HAP-1 (cell line): ENCODE data around the gene BPIFB3.
"Not testable (repeated sequence)": the region's sequence is repeated elsewhere in the genome, so short reads cannot be mapped to it uniquely, and the experiment has no call there.

Experiments used
- DNase-seq, 2 experiments: peaks; one replicate each; pipeline ENCODE4 v3.0.0-alpha.2; 2016 to 2020; ENCODE audit warnings: low spot score in 2 of 2
- H3K27me3 ChIP-seq: fragments of 250-450 bp; sonication (Bioruptor Pico); 2 replicates; pipeline ENCODE4 v1.5.1; 2020; ENCODE audit warnings: low read depth, mild to moderate bottlenecking, moderate library complexity
- H3K36me3 ChIP-seq: fragments of 250-450 bp; sonication (Bioruptor Pico); replicated peaks from 2 replicates; pipeline ENCODE4 v1.5.1; 2020; ENCODE audit warnings: mild to moderate bottlenecking
- H3K4me1 ChIP-seq: fragments of 250-450 bp; sonication (Bioruptor Pico); 2 replicates; pipeline ENCODE4 v1.5.1; 2020; ENCODE audit warnings: mild to moderate bottlenecking
- H3K4me3 ChIP-seq: fragments of 250-450 bp; sonication (Bioruptor Pico); 2 replicates; pipeline ENCODE4 v1.5.1; 2020; ENCODE audit warnings: mild to moderate bottlenecking, moderate library complexity
- H3K9me3 ChIP-seq: fragments of 250-450 bp; sonication (Bioruptor Pico); 2 replicates; pipeline ENCODE4 v1.5.1; 2020; ENCODE audit warnings: mild to moderate bottlenecking, moderate library complexity
- in situ Hi-C: fragments of 300-500 bp; cut with MboI; formaldehyde crosslinking; loops from 3 replicates; pipeline ENCODE4 v1.14.3; 2020; ENCODE audit warnings: low sequenced_read_pairs, inconsistent platforms, mixed read lengths

Gene BPIFB3

DNA sequence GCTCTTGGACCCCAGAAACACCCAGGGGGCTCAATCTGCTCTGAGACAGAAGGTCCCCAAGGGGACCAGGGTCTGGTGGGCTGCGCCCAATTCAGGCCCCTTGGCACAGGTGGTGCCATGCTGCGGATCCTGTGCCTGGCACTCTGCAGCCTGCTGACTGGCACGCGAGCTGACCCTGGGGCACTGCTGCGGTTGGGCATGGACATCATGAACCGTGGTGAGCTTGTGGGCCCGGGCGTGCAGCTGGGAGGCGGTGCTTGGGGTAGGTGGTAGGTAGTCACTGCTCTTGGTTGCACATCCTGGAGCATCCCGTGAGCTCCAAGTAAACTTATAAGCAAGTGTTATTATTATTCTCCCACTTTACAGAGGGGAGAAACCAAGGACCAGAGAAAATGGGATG, 22.2 kb upstream of the BPIFB3 start, which contains the start of gene BPIFB6:
Gene BPIFB6 (plus strand): TSS at position 118 of the 400 bp plus-strand sequence. CDS start 0 bp downstream, at position 118.
- Histone ChIP-seq H3K4me1 (no peaks in the 10 kb centered on the region), H3K4me3 (no peak within 1 kb of the TSS), H3K27me3 (no peaks in the 10 kb centered on the region), H3K9me3 (no peaks in the 10 kb centered on the region), H3K36me3 (no peaks in the 10 kb centered on the region)
- in situ Hi-C loops: no loop called here
- DNase-seq: no peak

DNA sequence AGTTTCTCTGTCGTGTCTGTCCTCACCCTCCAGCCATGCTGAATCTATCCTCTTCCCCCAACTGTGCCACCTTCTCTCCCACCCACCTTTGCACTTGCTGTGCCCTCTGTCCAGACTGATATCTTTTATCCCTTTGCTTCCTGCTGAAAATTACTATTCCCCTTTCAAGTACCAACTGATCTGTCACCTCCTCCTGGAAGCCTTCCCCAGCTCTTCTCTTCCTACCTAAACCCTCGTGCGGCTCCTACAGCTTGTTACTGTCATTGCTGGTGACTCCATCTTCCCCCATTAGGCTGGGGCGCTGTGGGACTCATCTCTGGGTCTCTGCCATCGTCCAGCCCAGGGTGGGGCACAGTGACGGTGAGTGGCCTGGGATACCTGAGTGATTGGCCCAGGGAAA, 21.1 kb upstream of the BPIFB3 start:
- H3K4me1 ChIP-seq: no peaks in the 10 kb centered on the region
- no peaks in the 10 kb centered on the region for H3K36me3 ChIP-seq
- H3K4me3 ChIP-seq: no peak overlapping the region
- no peaks in the 10 kb centered on the region for H3K9me3 ChIP-seq
- in situ Hi-C loops: no loop called here
- DNase-seq: no peak
- H3K27me3 ChIP-seq: no peaks in the 10 kb centered on the region

DNA sequence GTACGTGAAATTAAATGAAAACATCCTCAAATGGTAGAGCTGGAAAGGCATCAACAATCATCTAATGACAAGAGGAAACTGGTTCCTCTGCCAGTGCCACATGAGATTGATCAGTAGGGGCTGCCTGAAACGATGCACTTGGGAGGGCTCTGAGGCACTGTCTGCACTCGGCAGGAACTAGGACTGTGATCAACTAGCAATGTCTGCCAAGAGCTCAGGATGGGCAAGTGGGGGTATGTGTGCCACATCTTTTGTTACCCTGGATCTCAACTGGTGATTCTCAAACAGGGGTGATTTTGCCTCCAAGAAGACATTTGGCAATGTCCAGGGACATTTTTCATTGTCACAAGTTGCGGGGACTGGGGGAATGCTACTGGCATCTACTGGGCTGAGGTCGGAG, 20.3 kb upstream of the BPIFB3 start:
- no peaks in the 10 kb centered on the region for H3K9me3 ChIP-seq
- H3K4me1 ChIP-seq: no peaks in the 10 kb centered on the region
- H3K36me3 ChIP-seq: no peaks in the 10 kb centered on the region
- in situ Hi-C loops: no loop called here
- no peak for DNase-seq
- H3K27me3 ChIP-seq: no peaks in the 10 kb centered on the region
- no peak overlapping the region for H3K4me3 ChIP-seq

DNA sequence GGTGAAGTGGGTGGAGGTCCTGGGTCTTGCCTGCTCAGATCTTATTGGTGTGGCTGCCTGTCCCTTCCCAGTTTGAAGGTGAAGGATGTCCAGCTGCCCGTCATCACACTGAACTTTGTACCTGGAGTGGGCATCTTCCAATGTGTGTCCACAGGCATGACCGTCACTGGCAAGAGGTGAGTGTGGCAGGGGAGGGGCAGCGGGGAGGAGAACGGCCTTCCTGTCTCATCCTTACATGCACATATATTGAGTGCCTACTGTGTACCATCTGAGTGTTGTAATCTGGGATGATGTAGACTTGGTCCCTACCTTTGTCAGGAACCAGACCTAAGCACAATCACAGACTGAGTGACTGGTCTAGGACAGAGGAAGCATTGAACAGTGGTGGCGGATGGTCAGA, 19.6 kb upstream of the BPIFB3 start:
- Histone ChIP-seq H3K4me3 (no peak overlapping the region), H3K27me3 (no peaks in the 10 kb centered on the region), H3K4me1 (no peaks in the 10 kb centered on the region), H3K9me3 (no peaks in the 10 kb centered on the region), H3K36me3 (no peaks in the 10 kb centered on the region)
- no peak for DNase-seq
- in situ Hi-C loops: no loop called here

DNA sequence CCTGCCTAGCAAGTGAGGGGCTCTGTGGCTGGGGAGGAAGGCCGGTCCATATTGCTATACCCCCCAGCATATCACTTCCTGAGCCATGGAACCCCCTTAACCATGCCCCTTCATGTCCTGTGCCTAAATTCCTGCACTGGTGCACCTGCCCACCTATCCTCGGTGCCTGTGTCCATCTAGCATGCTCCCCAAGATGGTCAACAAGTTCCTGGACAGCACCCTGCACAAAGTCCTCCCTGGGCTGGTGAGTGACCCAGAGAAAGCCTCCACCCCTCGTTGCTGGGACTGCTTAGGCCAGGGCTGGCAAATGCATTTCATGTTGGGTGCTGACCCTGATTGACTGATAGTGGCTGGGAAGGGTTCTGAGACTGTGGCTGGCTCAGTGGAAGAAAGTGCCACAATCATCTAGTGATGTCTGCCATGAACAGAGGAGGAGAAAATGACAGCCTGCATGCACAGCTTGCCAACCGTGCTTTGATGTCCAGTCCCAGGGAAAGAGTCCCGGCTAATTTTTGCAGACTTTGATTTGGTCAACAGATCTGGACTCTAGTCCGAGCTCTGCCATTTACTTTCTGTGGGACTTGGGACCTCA, 18.7 kb upstream of the BPIFB3 start:
- Histone ChIP-seq H3K4me1 (no peaks in the 10 kb centered on the region), H3K27me3 (no peaks in the 10 kb centered on the region), H3K4me3 (no peak overlapping the region), H3K9me3 (no peaks in the 10 kb centered on the region), H3K36me3 (no peaks in the 10 kb centered on the region)
- in situ Hi-C loops: no loop called here
- DNase-seq: no peak

DNA sequence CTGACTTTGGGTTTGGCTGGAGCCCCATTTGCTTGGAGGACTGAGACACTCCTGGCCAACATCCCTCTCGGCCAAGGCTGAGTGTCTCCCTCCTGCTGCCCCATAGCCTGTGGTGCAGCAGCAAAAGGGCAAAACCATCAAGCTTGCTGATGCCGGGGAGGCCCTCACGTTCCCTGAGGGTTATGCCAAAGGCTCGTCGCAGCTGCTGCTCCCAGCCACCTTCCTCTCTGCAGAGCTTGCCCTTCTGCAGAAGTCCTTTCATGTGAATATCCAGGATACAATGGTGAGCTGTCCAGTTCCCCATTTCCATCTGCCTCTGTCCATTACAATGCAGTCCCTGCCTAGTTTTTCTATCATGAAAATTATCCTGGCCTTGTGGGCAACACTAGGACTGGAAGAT, 16.2 kb upstream of the BPIFB3 start:
- no peaks in the 10 kb centered on the region for H3K9me3 ChIP-seq
- DNase-seq: no peak
- no peaks in the 10 kb centered on the region for H3K27me3 ChIP-seq
- no peak overlapping the region for H3K4me3 ChIP-seq
- in situ Hi-C loops: no loop called here
- H3K4me1 ChIP-seq: no peaks in the 10 kb centered on the region
- no peaks in the 10 kb centered on the region for H3K36me3 ChIP-seq

DNA sequence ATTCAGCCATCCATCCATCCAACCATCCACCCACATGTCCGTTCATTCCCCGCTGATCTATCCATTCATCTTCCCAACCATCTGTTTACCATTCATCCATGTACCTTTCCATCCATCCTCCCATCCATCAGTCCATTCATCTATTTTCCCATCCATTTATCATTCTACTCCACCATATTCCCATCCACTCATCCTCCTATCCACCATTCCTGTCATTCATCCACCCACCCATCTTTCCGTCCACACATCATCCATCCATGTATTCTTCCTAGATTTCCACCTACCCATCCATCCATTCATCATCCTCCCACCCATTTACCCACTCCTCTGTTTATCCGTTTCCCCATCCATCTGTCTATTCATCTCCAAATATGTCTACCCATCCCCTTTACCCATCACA, 15.5 kb upstream of the BPIFB3 start:
- in situ Hi-C loops: no loop called here
- H3K4me3 ChIP-seq: no peak overlapping the region

DNA sequence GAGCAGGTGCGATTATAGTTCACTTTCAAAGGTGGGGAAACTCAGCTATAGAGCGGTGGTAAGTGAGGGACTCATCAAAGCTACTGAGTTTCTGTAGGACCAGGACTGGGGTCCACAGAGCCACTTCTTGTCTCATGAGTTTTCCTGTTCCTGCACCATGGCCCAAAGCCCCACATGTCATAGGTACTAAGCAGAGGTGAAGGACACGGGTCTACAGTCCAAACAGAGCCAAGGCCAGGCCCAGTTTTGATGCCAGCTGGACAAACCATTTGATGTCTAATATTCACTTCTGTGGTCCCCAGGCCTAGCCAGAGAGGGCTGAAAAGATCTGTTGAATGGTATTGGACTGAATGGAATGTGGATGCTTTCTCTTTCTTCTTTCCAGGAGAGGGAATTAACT, 11.3 kb upstream of the BPIFB3 start:
- H3K4me3 ChIP-seq: no peak overlapping the region
- H3K9me3 ChIP-seq: no peaks in the 10 kb centered on the region; the same call in 1 of the 2 replicates
- DNase-seq: no peak
- H3K4me1 ChIP-seq: no peaks in the 10 kb centered on the region
- in situ Hi-C loops: loop anchor here (10.0 kb wide), 1 partner anchor 58 kb away; no protein-coding TSS in a partner anchor
- H3K36me3 ChIP-seq: no peaks in the 10 kb centered on the region
- no peaks in the 10 kb centered on the region for H3K27me3 ChIP-seq

More for the DNA sequence above, 15.5 kb upstream of the BPIFB3 start:
- Histone ChIP-seq H3K9me3 (no peaks in the 10 kb centered on the region), H3K36me3 (no peaks in the 10 kb centered on the region), H3K27me3 (no peaks in the 10 kb centered on the region), H3K4me1 (no peaks in the 10 kb centered on the region)
- DNase-seq: no peak

DNA sequence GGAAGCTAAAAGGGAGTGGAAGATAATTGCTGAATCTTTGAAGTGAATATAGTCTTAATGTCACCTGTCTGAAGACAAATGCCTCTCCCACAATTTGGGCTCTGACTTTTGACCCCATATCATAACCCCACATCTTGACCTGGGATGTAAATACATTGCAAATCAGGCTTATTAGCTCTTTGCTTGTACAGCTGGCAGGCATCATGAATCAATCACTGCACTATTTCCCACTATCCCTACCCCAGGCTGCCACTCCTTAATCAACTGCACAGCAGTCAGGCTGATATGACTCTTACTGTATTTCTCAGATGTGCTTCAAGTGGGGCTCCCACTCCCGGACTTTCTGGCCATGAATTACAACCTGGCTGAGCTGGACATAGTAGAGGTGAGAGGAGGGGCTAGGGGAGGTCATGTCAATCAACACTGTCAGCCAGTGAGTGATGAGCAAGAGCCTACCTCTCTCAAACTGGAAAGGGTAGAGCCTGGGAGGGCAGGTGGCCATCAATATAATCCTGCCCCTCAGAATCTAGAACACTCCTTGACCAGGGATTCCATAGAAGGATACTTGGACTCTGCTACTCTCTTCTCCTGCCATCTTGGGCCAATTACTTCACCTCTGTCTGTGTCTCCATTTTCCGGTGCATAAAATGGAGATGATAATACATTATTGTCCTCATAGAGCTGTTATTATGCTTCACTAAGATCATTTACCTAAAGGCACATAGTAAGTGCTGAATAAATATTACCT, 10.5 kb upstream of the BPIFB3 start:
- Histone ChIP-seq H3K27me3 (no peaks in the 10 kb centered on the region), H3K9me3 (no peaks in the 10 kb centered on the region; the same call in 1 of the 2 replicates), H3K36me3 (no peaks in the 10 kb centered on the region), H3K4me3 (no peak overlapping the region), H3K4me1 (no peaks in the 10 kb centered on the region)
- in situ Hi-C loops: loop anchor here (10.0 kb wide), 1 partner anchor 58 kb away; no protein-coding TSS in a partner anchor
- DNase-seq: no peak

DNA sequence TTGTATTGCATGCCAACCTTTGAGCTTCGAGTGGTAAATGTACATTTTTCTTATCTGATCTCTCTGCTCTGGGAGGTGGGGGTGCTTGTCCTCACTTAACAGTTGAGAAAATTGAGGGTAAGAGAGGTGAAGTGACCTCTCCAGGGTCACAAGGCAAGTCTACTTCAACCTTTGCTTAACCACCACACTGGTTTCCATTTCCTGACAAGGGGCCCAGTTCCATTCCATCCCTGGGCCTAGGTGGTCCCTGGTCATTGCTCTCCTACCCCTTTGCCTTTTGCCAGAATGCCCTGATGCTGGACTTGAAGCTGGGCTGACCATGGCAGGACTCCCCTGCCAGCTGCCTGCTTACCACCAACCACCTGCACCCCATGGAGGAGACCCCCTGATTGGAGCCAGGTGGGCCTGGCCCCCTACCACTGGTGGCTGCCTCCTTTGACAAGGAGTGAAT, 9.9 kb upstream of the BPIFB3 start:
- Histone ChIP-seq H3K27me3 (no peaks in the 10 kb centered on the region), H3K36me3 (no peaks in the 10 kb centered on the region), H3K4me1 (no peaks in the 10 kb centered on the region), H3K9me3 (no peaks in the 10 kb centered on the region; the same call in 1 of the 2 replicates), H3K4me3 (no peak overlapping the region)
- DNase-seq: no peak
- in situ Hi-C loops: loop anchor here (10.0 kb wide), 1 partner anchor 59 kb away; no protein-coding TSS in a partner anchor

DNA sequence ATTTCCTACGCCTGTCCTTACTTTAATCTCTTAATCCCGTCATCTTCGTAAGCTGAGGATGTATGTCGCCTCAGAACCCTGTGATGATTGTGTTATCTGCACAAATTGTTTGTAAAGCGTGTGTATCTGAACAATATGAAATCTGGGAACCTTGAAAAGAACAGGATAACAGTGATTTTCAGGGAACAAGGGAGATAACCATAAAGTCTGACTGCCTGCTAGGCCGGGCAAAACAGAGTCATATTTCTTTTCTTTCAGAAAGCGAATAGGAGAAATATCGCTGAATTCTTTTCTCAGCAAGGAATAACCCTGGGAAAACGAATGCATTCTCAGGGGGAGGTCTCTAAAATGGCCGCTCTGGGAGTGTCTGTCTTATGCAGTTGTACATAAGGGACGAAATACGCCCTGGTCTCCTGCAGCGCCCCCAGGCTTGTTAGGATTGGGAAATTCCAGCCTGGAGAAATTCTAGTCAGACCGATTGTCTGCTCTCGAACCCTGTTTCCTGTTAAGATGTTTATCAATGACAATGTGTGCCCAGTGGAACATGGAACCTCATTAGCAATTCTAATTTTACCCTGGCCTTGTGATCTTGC, 8.5 kb upstream of the BPIFB3 start:
- in situ Hi-C loops: loop anchor here (10.0 kb wide), 1 partner anchor 60 kb away; no protein-coding TSS in a partner anchor
- H3K9me3 ChIP-seq, H3K4me3 ChIP-seq, H3K36me3 ChIP-seq, H3K4me1 ChIP-seq, H3K27me3 ChIP-seq: not testable (repeated sequence)
- peak in 1 of 2 experiments; percentile 15 for DNase-seq

DNA sequence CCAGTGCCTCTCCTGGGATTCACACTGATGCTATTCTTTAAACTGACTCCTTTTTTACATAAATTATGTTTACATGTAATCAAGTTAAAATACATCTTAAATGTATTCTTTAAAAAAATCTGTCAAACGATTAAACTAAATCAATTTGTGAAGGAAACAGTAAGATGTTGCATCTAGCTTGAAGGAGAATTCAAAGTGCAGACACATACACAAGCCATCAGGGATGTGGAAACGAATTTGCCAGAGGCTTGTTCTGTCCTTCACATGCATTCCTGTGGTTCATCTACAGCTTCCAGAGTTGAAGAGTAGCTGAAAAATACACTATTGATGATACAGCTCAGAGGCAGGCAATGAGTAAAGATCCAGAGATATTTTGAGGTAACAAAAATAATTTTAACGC, 7.3 kb upstream of the BPIFB3 start:
- Histone ChIP-seq H3K4me1 (no peaks in the 10 kb centered on the region), H3K9me3 (no peaks in the 10 kb centered on the region; the same call in 1 of the 2 replicates), H3K27me3 (no peaks in the 10 kb centered on the region), H3K36me3 (no peaks in the 10 kb centered on the region), H3K4me3 (no peak overlapping the region)
- DNase-seq: no peak
- in situ Hi-C loops: loop anchor here (10.0 kb wide), 1 partner anchor 62 kb away; no protein-coding TSS in a partner anchor

DNA sequence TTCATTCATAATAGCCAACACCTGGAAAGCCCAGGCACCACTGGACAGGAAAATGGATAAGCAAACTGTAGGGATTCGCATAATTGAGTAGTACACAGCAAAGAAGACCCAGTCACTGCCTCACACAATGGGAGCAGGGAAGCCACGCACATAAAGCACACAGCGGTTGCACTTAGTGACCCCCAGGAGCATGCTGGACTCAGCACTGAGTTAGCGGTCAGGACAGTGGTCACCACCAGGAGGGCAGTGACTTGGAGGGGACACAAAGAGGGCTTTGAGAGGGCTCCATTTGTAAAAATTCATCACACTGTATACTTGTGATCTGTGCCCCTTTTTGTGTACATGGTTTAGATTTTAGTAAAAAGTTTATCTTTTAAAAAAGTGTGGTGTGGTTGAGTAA, 2.4 kb upstream of the BPIFB3 start:
- no peak for DNase-seq
- H3K4me1 ChIP-seq: no peaks in the 10 kb centered on the region
- H3K4me3 ChIP-seq: no peak overlapping the region
- H3K36me3 ChIP-seq: no peaks in the 10 kb centered on the region
- H3K27me3 ChIP-seq: no peaks in the 10 kb centered on the region
- in situ Hi-C loops: no loop called here
- no peaks in the 10 kb centered on the region for H3K9me3 ChIP-seq

DNA sequence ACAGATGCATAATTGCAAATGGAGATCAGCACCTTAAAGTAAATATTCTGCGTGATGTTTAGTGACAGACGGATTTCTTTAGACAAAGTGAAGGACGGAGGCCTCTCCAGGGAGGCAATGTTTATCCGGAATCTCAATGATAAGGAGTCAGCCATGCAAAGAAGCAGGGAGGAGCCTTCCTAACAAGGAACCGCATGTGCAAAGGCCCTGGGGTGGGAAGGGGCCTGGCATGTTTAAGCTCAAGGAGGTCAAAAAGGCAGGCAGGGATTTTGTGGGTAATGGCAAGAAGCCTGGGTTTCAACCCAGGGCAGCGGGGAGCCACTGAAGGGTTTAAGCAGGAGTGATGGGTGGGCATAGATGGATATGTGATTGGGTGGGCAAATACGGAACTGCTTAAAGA, 678 bp downstream of the BPIFB3 start:
- DNase-seq: no peak
- Histone ChIP-seq H3K4me3 (no peak overlapping the region), H3K9me3 (no peaks in the 10 kb centered on the region), H3K36me3 (no peaks in the 10 kb centered on the region), H3K4me1 (no peaks in the 10 kb centered on the region), H3K27me3 (no peaks in the 10 kb centered on the region)
- in situ Hi-C loops: no loop called here
